DND-41 (cell line): Measurements from ENCODE around the gene GLTP.

Source experiments
- EZH2 ChIP-seq: IDR thresholded peaks from 3 replicates; pipeline ENCODE4 v1.6.1; 2012; ENCODE audit warnings: borderline replicate concordance, low read depth, mild to moderate bottlenecking, moderate library complexity, low read length, inconsistent platforms; ENCODE audit not compliant: severe bottlenecking
- TF ChIP-seq, protein P1 (sequence below): IDR thresholded peaks from 2 replicates; pipeline ENCODE4 v1.5.1; 2012; ENCODE audit warnings: borderline replicate concordance, low read length, moderate library complexity, mild to moderate bottlenecking; ENCODE audit not compliant: poor library complexity, severe bottlenecking; ENCODE audit errors: extremely low read depth

DNA sequence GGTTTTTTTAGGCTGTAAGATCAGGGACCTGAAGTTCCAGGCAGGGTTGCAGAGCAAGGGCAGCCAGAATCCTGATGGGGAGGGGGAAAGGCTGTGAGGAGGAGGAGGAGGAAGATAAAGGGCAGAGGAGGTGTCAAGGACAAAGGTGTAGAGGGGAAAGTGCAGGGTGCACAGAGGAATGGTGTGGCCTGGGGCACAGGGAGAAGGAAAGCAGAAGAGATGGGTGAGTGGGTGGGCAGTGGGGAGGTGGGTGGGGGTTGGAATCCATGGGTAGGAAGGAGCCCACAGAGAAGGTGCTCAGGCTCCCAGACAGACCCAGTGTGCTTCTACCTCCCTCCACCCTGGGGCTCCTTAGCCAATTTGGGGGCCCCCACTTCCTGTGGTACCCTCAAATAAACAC lies 58.4 kb downstream of the GLTP start:
- TF ChIP-seq, protein P1, sequence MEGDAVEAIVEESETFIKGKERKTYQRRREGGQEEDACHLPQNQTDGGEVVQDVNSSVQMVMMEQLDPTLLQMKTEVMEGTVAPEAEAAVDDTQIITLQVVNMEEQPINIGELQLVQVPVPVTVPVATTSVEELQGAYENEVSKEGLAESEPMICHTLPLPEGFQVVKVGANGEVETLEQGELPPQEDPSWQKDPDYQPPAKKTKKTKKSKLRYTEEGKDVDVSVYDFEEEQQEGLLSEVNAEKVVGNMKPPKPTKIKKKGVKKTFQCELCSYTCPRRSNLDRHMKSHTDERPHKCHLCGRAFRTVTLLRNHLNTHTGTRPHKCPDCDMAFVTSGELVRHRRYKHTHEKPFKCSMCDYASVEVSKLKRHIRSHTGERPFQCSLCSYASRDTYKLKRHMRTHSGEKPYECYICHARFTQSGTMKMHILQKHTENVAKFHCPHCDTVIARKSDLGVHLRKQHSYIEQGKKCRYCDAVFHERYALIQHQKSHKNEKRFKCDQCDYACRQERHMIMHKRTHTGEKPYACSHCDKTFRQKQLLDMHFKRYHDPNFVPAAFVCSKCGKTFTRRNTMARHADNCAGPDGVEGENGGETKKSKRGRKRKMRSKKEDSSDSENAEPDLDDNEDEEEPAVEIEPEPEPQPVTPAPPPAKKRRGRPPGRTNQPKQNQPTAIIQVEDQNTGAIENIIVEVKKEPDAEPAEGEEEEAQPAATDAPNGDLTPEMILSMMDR: no peak
- TF ChIP-seq EZH2: no peak
